Adrenal gland (tissue), 12 donors: ENCODE measurements around the gene CNTLN. TPM values are rescaled to one million over a fixed set of nuclear protein-coding genes. Genes with fewer than 3 reads are reported as not detected.

Experiments
- DNase-seq, 7 donors: peaks; one replicate each; pipeline ENCODE4 v3.0.0-alpha.2; 2019 to 2020
- H3K27ac ChIP-seq, 5 donors: fragments of 200-600 bp; sonication (generic) in 4 of 5; 1 replicate in 3 of 5; 2 replicates in 2 of 5; pipeline versions ENCODE4 v1.5.1 to v1.8.0; 2016 to 2020; ENCODE audit warnings: mild to moderate bottlenecking in 1 of 5
- H3K27me3 ChIP-seq: fragments of 200-600 bp; 2 replicates; pipeline ENCODE4 v1.8.0; 2021
- H3K36me3 ChIP-seq, 2 donors: fragments of 200-600 bp; replicated peaks in 1 of 2; 1 replicate in 1 of 2; 2 replicates in 1 of 2; pipeline versions ENCODE4 v1.5.1 to v1.8.0; 2018 to 2022
- H3K4me1 ChIP-seq, 2 donors: fragments of 200-600 bp; replicated peaks in 1 of 2; 1 replicate in 1 of 2; 2 replicates in 1 of 2; pipeline versions ENCODE4 v1.5.1 to v1.8.0; 2018 to 2021
- H3K4me3 ChIP-seq, 4 donors: fragments of 200-600 bp; sonication (generic) in 3 of 4; one replicate each; pipeline ENCODE4 v1.5.1; 2016 to 2018
- H3K9me3 ChIP-seq, 3 donors: fragments of 200-600 bp; sonication (generic) in 1 of 3; replicated peaks in 1 of 3; 1 replicate in 2 of 3; 2 replicates in 1 of 3; pipeline versions ENCODE4 v1.5.1 to v1.8.0; 2016 to 2021
- POLR2A ChIP-seq, 2 donors: fragments of 450-650 bp; IDR thresholded peaks; one replicate each; pipeline ENCODE4 v1.6.1; 2017; ENCODE audit warnings: antibody characterized with exemption in 2 of 2, mild to moderate bottlenecking in 2 of 2, moderate library complexity in 1 of 2
- WGBS, 4 donors: extraction: QIAGEN DNeasy Blood & Tissue Kit in 2 of 4; methylation state at CpG; one replicate each; pipeline versions ENCODE4 v1.1.5 to v1.1.7; 2013 to 2017; 5-methylcytosine and 5-hydroxymethylcytosine counted together
- intact Hi-C, 2 donors: fragments of 100-400 bp; cut with DNase I; formaldehyde crosslinking; loops; one replicate each; pipeline versions ENCODE4 v1.14.1 to v1.15.0; 2022 to 2023
- polyA plus RNA-seq, 3 donors: library from polyadenylated mRNA; stranded (reverse); fragments of 200-250 nt in 2 of 3; fragments of 350-450 nt in 1 of 3; fragmentation: Illumina TruSeq in 1 of 3; extraction: RNeasy Lipid Tissue Mini Kit (QIAGEN cat#74804) in 1 of 3; gene quantifications; one replicate each; pipeline ENCODE4 v1.2.3, GENCODE V29; 2013 to 2014
- total RNA-seq, 9 donors: library from RNA; depleted of rRNA in 4 of 9; stranded (reverse); fragments of >200 nt in 4 of 9; fragments of 120-200 nt in 1 of 9; fragmentation: NEBNext Ultra II Directional in 1 of 9; extraction: Animal tissue kit (Norgen Biotek cat#: 25700) in 1 of 9; gene quantifications; one replicate each; pipeline versions ENCODE4 v1.1.0 to v1.2.4, GENCODE V29; 2013 to 2023
- TF ChIP-seq, protein P1 (sequence below), 6 experiments: fragments of 450-650 bp in 4 of 6; fragments of 200-600 bp in 2 of 6; sonication (generic) in 1 of 6; IDR thresholded peaks; 1 replicate in 5 of 6; 2 replicates in 1 of 6; pipeline versions ENCODE4 v1.5.1 to v1.8.0; 2016 to 2021; ENCODE audit warnings: antibody characterized with exemption in 6 of 6, mild to moderate bottlenecking in 2 of 6, moderate library complexity in 1 of 6
- donor health status: healthy with polysubstance abuse.
- donor health status: Bipolar disorder and iron deficiency.
- donor health status: DM: yes; HTN: yes; CAD: no.
- donor health status: DM: no; HTN: no; CAD: no.
- donor health status: DM: no; HTN: no; CAD: no.
- donor health status: DM: yes; HTN: yes; CAD: no.

Gene CNTLN
- total and polyA plus RNA-seq, 12 donors: 2.1 to 13.6 (median 6.4) TPM

DNA sequence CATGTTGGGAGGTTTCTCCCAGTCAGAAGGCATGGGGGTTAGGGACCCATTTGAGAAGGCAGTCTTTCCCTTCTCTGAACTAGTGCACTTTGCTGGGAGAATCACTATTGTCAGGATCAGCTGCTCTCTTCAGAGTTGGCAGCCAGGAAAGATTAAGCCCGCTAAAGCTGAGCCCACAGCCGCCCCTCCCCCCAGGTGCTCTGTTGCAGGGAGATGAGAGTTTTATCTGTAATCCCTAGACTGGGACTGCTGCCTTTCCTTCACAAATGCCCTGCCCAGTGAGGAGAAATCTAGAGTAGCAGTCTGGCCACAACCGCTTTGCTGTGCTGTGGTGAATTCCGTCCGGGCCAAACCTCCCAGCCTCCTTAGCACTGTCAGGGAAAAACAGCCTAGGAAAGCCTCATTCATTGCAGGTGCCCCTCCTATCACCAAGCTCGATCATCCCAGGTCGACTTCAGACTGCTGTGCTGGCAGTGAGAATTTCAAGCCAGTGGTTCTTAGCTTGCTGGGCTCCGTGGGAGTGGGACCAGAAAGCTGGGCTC lies 69.8 kb downstream of the CNTLN start:
- Histone ChIP-seq H3K27me3 (no peaks in the 10 kb centered on the region), H3K36me3 (no peaks in the 10 kb centered on the region), H3K9me3 (peaks cover 0 to 12% (median 11%) of the 10 kb centered on the region in 3 donors), H3K4me3 (no peak overlapping the region), H3K4me1 (no peaks in the 10 kb centered on the region), H3K27ac (no peak overlapping the region)
- DNase-seq: no peak
- 66 to 77% (median 73%) methylated on average over 5 to 8 of the region's 8 CpGs for WGBS, 4 donors
- no peak for TF ChIP-seq POLR2A (IDR thresholded peaks at IDR 0.05)
- TF ChIP-seq, protein P1, sequence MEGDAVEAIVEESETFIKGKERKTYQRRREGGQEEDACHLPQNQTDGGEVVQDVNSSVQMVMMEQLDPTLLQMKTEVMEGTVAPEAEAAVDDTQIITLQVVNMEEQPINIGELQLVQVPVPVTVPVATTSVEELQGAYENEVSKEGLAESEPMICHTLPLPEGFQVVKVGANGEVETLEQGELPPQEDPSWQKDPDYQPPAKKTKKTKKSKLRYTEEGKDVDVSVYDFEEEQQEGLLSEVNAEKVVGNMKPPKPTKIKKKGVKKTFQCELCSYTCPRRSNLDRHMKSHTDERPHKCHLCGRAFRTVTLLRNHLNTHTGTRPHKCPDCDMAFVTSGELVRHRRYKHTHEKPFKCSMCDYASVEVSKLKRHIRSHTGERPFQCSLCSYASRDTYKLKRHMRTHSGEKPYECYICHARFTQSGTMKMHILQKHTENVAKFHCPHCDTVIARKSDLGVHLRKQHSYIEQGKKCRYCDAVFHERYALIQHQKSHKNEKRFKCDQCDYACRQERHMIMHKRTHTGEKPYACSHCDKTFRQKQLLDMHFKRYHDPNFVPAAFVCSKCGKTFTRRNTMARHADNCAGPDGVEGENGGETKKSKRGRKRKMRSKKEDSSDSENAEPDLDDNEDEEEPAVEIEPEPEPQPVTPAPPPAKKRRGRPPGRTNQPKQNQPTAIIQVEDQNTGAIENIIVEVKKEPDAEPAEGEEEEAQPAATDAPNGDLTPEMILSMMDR (IDR thresholded peaks at IDR 0.05): no peak
- intact Hi-C loops: no loop called here

GRCh38 chr9:17216011-17216410 lies 81.2 kb downstream of the CNTLN start:
- WGBS, 4 donors: 75 to 86% (median 81%) methylated on average over 3 of the region's 3 CpGs
- H3K27me3 ChIP-seq: no peaks in the 10 kb centered on the region
- H3K36me3 ChIP-seq: no peaks in the 10 kb centered on the region
- H3K27ac ChIP-seq: no peak overlapping the region
- H3K4me3 ChIP-seq: no peak overlapping the region
- no peak for TF ChIP-seq POLR2A (IDR thresholded peaks at IDR 0.05)
- TF ChIP-seq, protein P1 (IDR thresholded peaks at IDR 0.05): no peak
- no peaks in the 10 kb centered on the region for H3K9me3 ChIP-seq
- H3K4me1 ChIP-seq: no peaks in the 10 kb centered on the region
- no peak for DNase-seq
- intact Hi-C loops: no loop called here

- DNase-seq: no peak
- Histone ChIP-seq H3K27ac (no peak overlapping the region), H3K36me3 (no peaks in the 10 kb centered on the region), H3K27me3 (no peaks in the 10 kb centered on the region), H3K4me1 (no peaks in the 10 kb centered on the region), H3K9me3 (no peaks in the 10 kb centered on the region), H3K4me3 (no peak overlapping the region)
- no peak for TF ChIP-seq POLR2A (IDR thresholded peaks at IDR 0.05)
- TF ChIP-seq, protein P1 (IDR thresholded peaks at IDR 0.05): no peak
- intact Hi-C loops: no loop called here
- 88 to 96% (median 93%) methylated on average over 2 of the region's 2 CpGs for WGBS, 4 donors
Observed at GRCh38 chr9:17216646-17217045, 81.8 kb downstream of the CNTLN start.

- TF ChIP-seq POLR2A (IDR thresholded peaks at IDR 0.05): no peak
- TF ChIP-seq, protein P1 (IDR thresholded peaks at IDR 0.05): no peak
- intact Hi-C loops: no loop called here
- Histone ChIP-seq H3K4me3 (no peak overlapping the region), H3K36me3 (no peaks in the 10 kb centered on the region), H3K9me3 (no peaks in the 10 kb centered on the region), H3K4me1 (no peaks in the 10 kb centered on the region), H3K27ac (no peak overlapping the region), H3K27me3 (no peaks in the 10 kb centered on the region)
- DNase-seq: no peak
- WGBS, 4 donors: 85 to 95% (median 91%) methylated on average over 2 of the region's 2 CpGs
Observed at GRCh38 chr9:17217272-17217671, 82.4 kb downstream of the CNTLN start.
